Coronary artery (tissue), 2 donors: ENCODE data around the gene COPZ2.

Experiments used
- DNase-seq: peaks from one replicate; pipeline ENCODE4 v3.0.0-alpha.2; 2017; ENCODE audit warnings: low spot score
- H3K27ac ChIP-seq, 2 donors: fragments of 200-600 bp; sonication (generic); one replicate each; pipeline ENCODE4 v1.5.1; 2016 to 2019
- H3K4me3 ChIP-seq: fragments of 200-600 bp; sonication (generic); 2 replicates; pipeline ENCODE4 v1.5.1; 2016; ENCODE audit warnings: mild to moderate bottlenecking, moderate library complexity
- CTCF ChIP-seq: fragments of 200-600 bp; sonication (generic); IDR thresholded peaks from one replicate; pipeline ENCODE4 v1.5.1; 2019; ENCODE audit warnings: antibody characterized with exemption

COPZ2 gene

DNA sequence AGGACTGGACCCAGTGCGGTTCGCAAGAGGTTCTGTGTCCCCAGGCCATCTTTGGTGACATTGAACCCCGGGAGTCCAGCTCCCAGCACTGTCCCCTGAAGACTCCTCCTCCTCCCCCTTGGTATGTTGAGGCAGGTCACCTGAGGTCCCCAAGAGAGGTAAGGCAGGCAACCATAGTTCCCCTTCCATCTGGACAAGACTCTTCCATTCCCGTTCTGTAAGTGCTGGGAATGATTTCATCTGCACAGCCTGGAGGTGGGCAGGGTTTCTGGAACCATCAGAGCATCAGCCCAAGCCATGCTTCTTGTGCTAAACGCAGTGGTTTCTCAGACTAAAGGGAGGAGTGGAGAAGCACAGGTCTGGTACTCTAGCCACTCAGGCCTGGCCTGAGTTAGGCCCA is 24.9 kb downstream of the COPZ2 start:
- H3K4me3 ChIP-seq, result peak overlapping the region; percentile 67
- no peak for DNase-seq
- H3K27ac ChIP-seq, result no peak overlapping the region
- TF ChIP-seq CTCF, result no peak

GRCh38 chr17:48012151-48012520 is 25.5 kb downstream of the COPZ2 start:
- TF ChIP-seq CTCF, result no peak
- no peak for DNase-seq
- Histone ChIP-seq H3K4me3 (peak overlapping the region; percentile 67), H3K27ac (no peak overlapping the region)

- peak overlapping the region; percentile 67 for H3K4me3 ChIP-seq
- DNase-seq, result no peak
- H3K27ac ChIP-seq, result no peak overlapping the region
- no peak for TF ChIP-seq CTCF
Observed at GRCh38 chr17:48011405-48012150, 26.0 kb downstream of the COPZ2 start.

DNA sequence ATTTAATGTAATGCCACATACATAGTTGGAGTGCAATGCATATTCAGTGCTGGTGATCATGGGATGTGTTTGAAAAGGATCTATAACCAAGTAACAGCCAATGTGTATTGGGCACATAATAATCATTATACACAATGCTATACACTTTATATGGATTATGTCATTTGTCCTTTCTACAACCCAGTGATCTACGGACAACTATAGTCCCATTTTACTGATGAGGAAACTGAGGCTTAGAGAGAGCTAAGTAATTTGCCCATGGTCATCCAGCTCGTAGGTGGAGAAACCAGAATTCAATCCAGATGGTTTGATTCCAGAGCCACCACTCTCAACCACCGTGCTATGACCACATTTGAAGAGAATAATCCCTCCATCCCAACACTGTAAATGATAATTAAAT is 27.4 kb downstream of the COPZ2 start:
- no peak for DNase-seq
- no peak overlapping the region for H3K4me3 ChIP-seq
- H3K27ac ChIP-seq, result no peak overlapping the region
- TF ChIP-seq CTCF, result no peak

DNA sequence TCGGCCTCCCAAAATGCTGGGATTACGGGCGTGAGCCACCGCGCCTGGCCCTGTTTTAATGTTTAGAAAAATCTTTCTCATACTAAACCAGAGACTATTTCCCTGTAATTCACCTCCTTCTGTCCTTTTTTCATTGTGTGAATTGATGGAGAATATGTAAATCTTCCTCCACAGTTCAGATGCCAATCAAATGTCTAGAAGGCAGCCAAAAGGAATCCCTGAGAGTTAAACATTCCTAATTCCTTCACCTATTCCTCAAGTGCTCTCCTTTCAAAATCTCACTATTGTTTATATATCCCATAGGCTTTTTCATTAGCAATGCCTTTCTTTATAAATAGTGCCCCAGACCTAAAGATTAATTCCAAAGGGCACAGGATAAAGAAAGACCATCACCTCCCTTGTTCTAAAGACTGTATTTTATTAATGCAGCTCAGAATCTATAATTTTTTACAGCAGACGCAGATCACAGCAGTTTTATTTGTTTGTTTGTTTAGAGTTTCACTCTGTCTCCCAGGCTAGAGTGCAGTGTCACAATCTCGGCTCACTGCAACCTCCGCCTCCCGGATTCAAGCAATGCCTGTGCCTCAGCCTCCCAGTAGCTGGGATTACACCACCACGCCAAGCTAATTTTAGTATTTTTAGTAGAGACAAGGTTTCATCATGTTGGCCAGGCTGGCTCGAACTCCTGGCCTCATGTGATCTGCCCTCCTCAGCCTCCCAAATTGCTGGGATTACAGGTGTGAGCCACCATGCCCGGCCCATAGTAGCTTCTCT is 30.5 kb downstream of the COPZ2 start:
- H3K4me3 ChIP-seq, result no peak overlapping the region
- DNase-seq, result no peak
- no peak for TF ChIP-seq CTCF
- no peak overlapping the region for H3K27ac ChIP-seq

- no peak for DNase-seq
- TF ChIP-seq CTCF, result no peak
Observed at GRCh38 chr17:48004983-48005382, 32.6 kb downstream of the COPZ2 start.

More at GRCh38 chr17:48004983-48005382, 32.6 kb downstream of the COPZ2 start:
- no peak overlapping the region for H3K27ac ChIP-seq
- H3K4me3 ChIP-seq, result no peak overlapping the region
